NCI-H526 (cell line): ENCODE data around the gene PIM3.
A peak's percentile ranks its signal among the peaks of the same experiment; 100 is the strongest.
"Not testable (repeated sequence)": the region's sequence is repeated elsewhere in the genome, so short reads cannot be mapped to it uniquely, and the experiment has no call there.

Experiments
- DNase-seq, 2 experiments: peaks; one replicate each; lab custom pipeline; 2025; lab: John Stamatoyannopoulos, UW

Gene PIM3

GRCh38 chr22:49968313-49968830 lies 7.8 kb downstream of the PIM3 start:
- DNase-seq = no peak

GRCh38 chr22:49968831-49969661 lies 8.5 kb downstream of the PIM3 start:
- no peak for DNase-seq

GRCh38 chr22:49969751-49970527 lies 9.4 kb downstream of the PIM3 start:
- DNase-seq = no peak

GRCh38 chr22:49970528-49971231 lies 10.1 kb downstream of the PIM3 start:
- DNase-seq = peak in 1 of 2 experiments; percentile 48

GRCh38 chr22:49971232-49972162 lies 10.9 kb downstream of the PIM3 start:
- peak in 1 of 2 experiments; percentile 20 for DNase-seq

GRCh38 chr22:49972163-49973017 lies 11.8 kb downstream of the PIM3 start:
- DNase-seq = no peak

GRCh38 chr22:49973018-49973961 lies 12.7 kb downstream of the PIM3 start:
- no peak for DNase-seq

GRCh38 chr22:49975543-49976389 lies 15.2 kb downstream of the PIM3 start:
- no peak for DNase-seq

GRCh38 chr22:49976439-49977175 lies 16.0 kb downstream of the PIM3 start:
- DNase-seq = no peak

GRCh38 chr22:49977578-49977977 lies 17.0 kb downstream of the PIM3 start:
- DNase-seq = no peak

- DNase-seq = peak in 1 of 2 experiments; percentile 23
Measured at GRCh38 chr22:49979587-49980264, 19.2 kb downstream of the PIM3 start.

GRCh38 chr22:49981799-49982198 lies 21.2 kb downstream of the PIM3 start:
- not testable (repeated sequence) for DNase-seq

- no peak for DNase-seq
Measured at GRCh38 chr22:49983148-49984042, 22.8 kb downstream of the PIM3 start.

- DNase-seq = no peak
Measured at GRCh38 chr22:49986325-49986724, 25.8 kb downstream of the PIM3 start.

- not testable (repeated sequence) for DNase-seq
Measured at GRCh38 chr22:49989826-49990225, 29.3 kb downstream of the PIM3 start.

- DNase-seq = no peak
Measured at GRCh38 chr22:49991167-49991566, 30.6 kb downstream of the PIM3 start.
